ENCODE results near the gene ALDH1A1.

DNA sequence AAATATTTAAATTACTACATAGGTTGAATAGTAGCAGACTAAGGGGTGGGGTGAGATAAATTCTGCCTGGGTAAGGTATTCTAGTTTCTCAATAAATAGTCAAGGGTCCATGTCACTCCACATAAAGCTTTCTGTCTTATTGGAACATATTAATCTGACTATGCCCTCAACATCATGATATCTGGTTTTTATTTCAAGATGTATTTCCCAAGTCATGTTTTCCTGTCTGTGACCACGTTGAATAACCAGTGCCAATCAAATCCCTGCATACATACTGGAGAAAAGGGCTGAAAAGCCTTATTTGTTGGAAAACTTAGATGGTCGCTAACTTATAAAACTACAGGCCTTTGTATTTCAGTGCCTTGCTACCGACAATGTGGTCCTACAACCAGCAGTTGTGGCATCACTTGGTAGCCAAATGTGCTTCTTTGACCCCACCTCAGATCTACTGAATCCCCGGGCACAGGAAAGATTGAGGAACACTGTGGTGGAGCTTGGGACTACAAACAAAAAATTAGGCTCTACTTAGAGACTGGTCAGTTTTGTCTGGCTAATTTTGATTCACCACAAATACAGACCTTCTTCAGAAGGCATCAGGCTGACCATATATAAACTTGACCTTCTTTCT is 39.4 kb downstream of the ALDH1A1 start:
- TF ChIP-seq POLR2A (IDR thresholded peaks at IDR 0.05): no peak
- TF ChIP-seq, protein P1, sequence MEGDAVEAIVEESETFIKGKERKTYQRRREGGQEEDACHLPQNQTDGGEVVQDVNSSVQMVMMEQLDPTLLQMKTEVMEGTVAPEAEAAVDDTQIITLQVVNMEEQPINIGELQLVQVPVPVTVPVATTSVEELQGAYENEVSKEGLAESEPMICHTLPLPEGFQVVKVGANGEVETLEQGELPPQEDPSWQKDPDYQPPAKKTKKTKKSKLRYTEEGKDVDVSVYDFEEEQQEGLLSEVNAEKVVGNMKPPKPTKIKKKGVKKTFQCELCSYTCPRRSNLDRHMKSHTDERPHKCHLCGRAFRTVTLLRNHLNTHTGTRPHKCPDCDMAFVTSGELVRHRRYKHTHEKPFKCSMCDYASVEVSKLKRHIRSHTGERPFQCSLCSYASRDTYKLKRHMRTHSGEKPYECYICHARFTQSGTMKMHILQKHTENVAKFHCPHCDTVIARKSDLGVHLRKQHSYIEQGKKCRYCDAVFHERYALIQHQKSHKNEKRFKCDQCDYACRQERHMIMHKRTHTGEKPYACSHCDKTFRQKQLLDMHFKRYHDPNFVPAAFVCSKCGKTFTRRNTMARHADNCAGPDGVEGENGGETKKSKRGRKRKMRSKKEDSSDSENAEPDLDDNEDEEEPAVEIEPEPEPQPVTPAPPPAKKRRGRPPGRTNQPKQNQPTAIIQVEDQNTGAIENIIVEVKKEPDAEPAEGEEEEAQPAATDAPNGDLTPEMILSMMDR (IDR thresholded peaks at IDR 0.05 in 4 of 5, conservative IDR thresholded peaks at IDR 0.05 in 1 of 5): no peak
